HCT116 (cell line): ENCODE results near the gene ZBTB42. TPM values are rescaled to one million over a fixed set of nuclear protein-coding genes. Genes with fewer than 3 reads are reported as not detected.
A peak's percentile ranks its signal among the peaks of the same experiment; 100 is the strongest.

Experiments used
- ATAC-seq: fragments of 200-7000 bp; cut with Tn5 transposase; 2 replicates; pipeline ENCODE4 v1.9.1; 2020; ENCODE audit warnings: mild to moderate bottlenecking, moderate library complexity
- BruUV-seq: library from RNA; stranded (reverse); fragments of 400-500 nt; replicated peaks from 2 replicates; lab custom pipeline; 2021; lab: Mats Ljungman, UMichigan
- CTCF ChIA-PET: fragments of 300-600 bp; sonication (Branson Sonifier 250); formaldehyde crosslinking; loops from one replicate; lab custom pipeline; 2021; ENCODE audit warnings: antibody characterized with exemption; lab: Charles Lee
- POLR2A ChIA-PET: fragments of 300-600, 350-600 bp; sonication (Branson Sonifier 250); formaldehyde crosslinking; loops from one replicate; lab custom pipeline; 2021; ENCODE audit warnings: antibody characterized with exemption; lab: Charles Lee
- RAD21 ChIA-PET, 2 experiments: fragments of 300-600 bp; sonication (Branson Sonifier 250); formaldehyde crosslinking; loops; one replicate each; lab custom pipeline; 2023; ENCODE audit warnings: low total read pairs in 2 of 2; ENCODE audit not compliant: uncharacterized antibody in 2 of 2, unreplicated experiment in 2 of 2, low non-redundant PET in 1 of 2; lab: Charles Lee
- DNase-seq: peaks from one replicate; pipeline ENCODE4 v3.0.0-alpha.2; 2010; ENCODE audit warnings: low read depth, low spot score
- H2AFZ ChIP-seq: fragments of 200-600 bp; shearing (Covaris generic), sonication (generic); 2 replicates; pipeline ENCODE4 v1.6.1; 2017; ENCODE audit warnings: low read depth, mixed run types, mixed read lengths, antibody characterized with exemption, low read length; ENCODE audit not compliant: poor library complexity, severe bottlenecking
- H3K27ac ChIP-seq: 2 replicates; pipeline ENCODE4 v1.5.1; 2012; ENCODE audit warnings: low read depth, low read length
- H3K27me3 ChIP-seq: fragments of 200-600 bp; sonication (generic); 2 replicates; pipeline ENCODE4 v1.6.1; 2016; ENCODE audit warnings: mixed run types, low read length, mixed read lengths; ENCODE audit not compliant: insufficient read depth
- H3K36me3 ChIP-seq, 2 experiments: fragments of 200-500 bp in 1 of 2; fragments of 200-600 bp in 1 of 2; sonication (Bioruptor generic) in 1 of 2; sonication (generic) in 1 of 2; 2 replicates each; pipeline versions ENCODE4 v1.5.1 to v1.6.1; 2014 to 2016; ENCODE audit warnings: low read length in 2 of 2, inconsistent platforms in 1 of 2, mixed read lengths in 1 of 2, mixed run types in 1 of 2; ENCODE audit not compliant: insufficient read depth in 2 of 2, control insufficient read depth in 1 of 2
- H3K4me1 ChIP-seq, 2 experiments: fragments of 200-600 bp in 1 of 2; sonication (generic) in 1 of 2; 2 replicates each; pipeline versions ENCODE4 v1.5.1 to v1.6.1; 2012 to 2017; ENCODE audit warnings: low read length in 2 of 2, inconsistent platforms in 1 of 2, mild to moderate bottlenecking in 1 of 2, mixed read lengths in 1 of 2, mixed run types in 1 of 2, moderate library complexity in 1 of 2; ENCODE audit not compliant: insufficient read depth in 2 of 2, control insufficient read depth in 1 of 2
- H3K4me2 ChIP-seq: fragments of 200-600 bp; sonication (generic); 2 replicates; pipeline ENCODE4 v1.6.1; 2017; ENCODE audit warnings: mixed run types, low read length, mixed read lengths
- H3K4me3 ChIP-seq, 2 experiments: fragments of 200-600 bp in 1 of 2; sonication (generic) in 1 of 2; replicated peaks in 1 of 2; 2 replicates each; pipeline ENCODE4 v1.5.1; 2011 to 2016; ENCODE audit warnings: low read length in 2 of 2, control low read depth in 1 of 2, low read depth in 1 of 2, mild to moderate bottlenecking in 1 of 2, mixed read lengths in 1 of 2, mixed run types in 1 of 2
- H3K79me2 ChIP-seq: fragments of 200-600 bp; sonication (generic); 2 replicates; pipeline ENCODE4 v1.6.1; 2017; ENCODE audit warnings: mild to moderate bottlenecking, mixed run types, low read length, moderate library complexity, mixed read lengths; ENCODE audit not compliant: insufficient read depth
- H3K9ac ChIP-seq: fragments of 200-600 bp; sonication (generic); 2 replicates; pipeline ENCODE4 v1.6.1; 2016; ENCODE audit warnings: low read length, mixed read lengths
- H3K9me2 ChIP-seq: fragments of 200-600 bp; sonication (generic), shearing (Covaris generic); 2 replicates; pipeline ENCODE4 v1.6.1; 2017; ENCODE audit warnings: mixed run types, mild to moderate bottlenecking, moderate library complexity; ENCODE audit not compliant: insufficient read depth
- H3K9me3 ChIP-seq, 2 experiments: fragments of 200-500 bp in 1 of 2; fragments of 200-600 bp in 1 of 2; sonication (Bioruptor generic) in 1 of 2; sonication (generic) in 1 of 2; 2 replicates each; pipeline ENCODE4 v1.6.1; 2014 to 2017; ENCODE audit warnings: low read length in 2 of 2, mixed read lengths in 2 of 2, inconsistent platforms in 1 of 2, low read depth in 1 of 2, mild to moderate bottlenecking in 1 of 2, mixed run types in 1 of 2, moderate library complexity in 1 of 2; ENCODE audit not compliant: control insufficient read depth in 1 of 2, insufficient read depth in 1 of 2
- H4K20me1 ChIP-seq: fragments of 200-600 bp; sonication (generic), shearing (Covaris generic); 2 replicates; pipeline ENCODE4 v1.6.1; 2017; ENCODE audit warnings: mixed run types, mild to moderate bottlenecking, moderate library complexity; ENCODE audit not compliant: insufficient read depth
- ELF1 ChIP-seq: IDR thresholded peaks from 2 replicates; pipeline ENCODE4 v1.6.1; 2012; ENCODE audit warnings: low read depth, borderline replicate concordance
- EZH2 ChIP-seq: fragments of 200-600 bp; sonication (generic); IDR thresholded peaks from 2 replicates; pipeline ENCODE4 v1.6.1; 2017; ENCODE audit warnings: antibody characterized with exemption, mixed run types
- MAX ChIP-seq: IDR thresholded peaks from 2 replicates; pipeline ENCODE4 v1.6.1; 2012
- POLR2AphosphoS5 ChIP-seq: IDR thresholded peaks from 2 replicates; pipeline ENCODE4 v1.6.1; 2011; ENCODE audit warnings: mild to moderate bottlenecking, low read depth, low read length, moderate library complexity
- SIN3A ChIP-seq: IDR thresholded peaks from 2 replicates; pipeline ENCODE4 v1.6.1; 2012; ENCODE audit warnings: low read depth
- SP1 ChIP-seq: IDR thresholded peaks from 2 replicates; pipeline ENCODE4 v1.6.1; 2012; ENCODE audit warnings: low read depth
- intact Hi-C: fragments of 100-400 bp; cut with micrococcal nuclease; formaldehyde crosslinking; loops from 2 replicates; pipeline ENCODE4 v1.10.0; 2022
- total RNA-seq: library from RNA; stranded (reverse); gene quantifications from one replicate; pipeline ENCODE4 v1.2.1, GENCODE V29; 2021; ENCODE audit not compliant: unreplicated experiment

ZBTB42 gene
- total RNA-seq, 1 experiment from 2014 or later: 4.4 TPM

- ChIA-PET RAD21 (interaction anchor here in 1 of 2 experiments (0.8 kb wide), 1 partner anchor 17 kb away, joined by 3 read pairs; no protein-coding TSS in a partner anchor), POLR2A (interaction anchor here (0.8 to 1.4 kb wide), 10 partner anchors 13 to 221 kb away, joined by 3 to 7 read pairs (median 4); partner anchors contain the start of gene ZBTB42), CTCF (interaction anchor here (1.0 to 1.8 kb wide), 5 partner anchors 15 to 27 kb away, joined by 3 to 11 read pairs (median 5); partner anchors contain the start of gene ADSS1)
- no peaks in the 10 kb centered on the region for H3K27me3 ChIP-seq
- TSS peak; percentile 97 for BruUV-seq
- TF ChIP-seq ELF1: no peak
- TF ChIP-seq SIN3A: no peak
- TF ChIP-seq EZH2: no peak
- no peak for TF ChIP-seq SP1
- H3K9ac ChIP-seq: peak overlapping the region; percentile 68
- H4K20me1 ChIP-seq: no peaks in the 10 kb centered on the region
- ATAC-seq: no peak
- H3K9me3 ChIP-seq: no peaks in the 10 kb centered on the region
- peak overlapping the region; percentile 43 to 99 for H3K4me3 ChIP-seq
- H2AFZ ChIP-seq: no peak overlapping the region
- intact Hi-C loops: no loop called here
- H3K9me2 ChIP-seq: no peaks in the 10 kb centered on the region
- H3K36me3 ChIP-seq: peaks cover 12% of the 10 kb centered on the region in 2 experiments; a peak in 3 of 4 replicates
- H3K4me1 ChIP-seq: peaks cover 23 to 35% of the 10 kb centered on the region in 2 experiments
- peak overlapping the region; percentile 76 for H3K27ac ChIP-seq
- no peak for DNase-seq
- H3K79me2 ChIP-seq: peaks cover 38% of the 10 kb centered on the region
- H3K4me2 ChIP-seq: peak overlapping the region; percentile 81
Observed at GRCh38 chr14:104751539-104752422, 49.1 kb upstream of the ZBTB42 start.

- no peak for DNase-seq
Observed at GRCh38 chr14:104752423-104752734, 48.5 kb upstream of the ZBTB42 start.

More at GRCh38 chr14:104752423-104752734, 48.5 kb upstream of the ZBTB42 start:
- H3K9me3 ChIP-seq: no peaks in the 10 kb centered on the region
- H4K20me1 ChIP-seq: no peaks in the 10 kb centered on the region
- intact Hi-C loops: no loop called here
- peaks cover 44% of the 10 kb centered on the region for H3K79me2 ChIP-seq
- ChIA-PET POLR2A (interaction anchor here (0.8 to 1.4 kb wide), 10 partner anchors 13 to 221 kb away, joined by 3 to 7 read pairs (median 4); partner anchors contain the start of gene ZBTB42), CTCF (interaction anchor here (1.0 to 1.8 kb wide), 7 partner anchors 14 to 293 kb away, joined by 3 to 11 read pairs (median 5); partner anchors contain the start of gene ADSS1), RAD21 (interaction anchor here in 1 of 2 experiments (0.8 kb wide), 1 partner anchor 16 kb away, joined by 3 read pairs; no protein-coding TSS in a partner anchor)
- H3K9ac ChIP-seq: peak overlapping the region; percentile 68
- no peak for ATAC-seq
- H3K4me2 ChIP-seq: peak overlapping the region; percentile 81
- no peak overlapping the region for H2AFZ ChIP-seq
- H3K4me1 ChIP-seq: peaks cover 23 to 35% of the 10 kb centered on the region in 2 experiments
- H3K27me3 ChIP-seq: no peaks in the 10 kb centered on the region
- H3K4me3 ChIP-seq: peak overlapping the region; percentile 43 to 99
- H3K9me2 ChIP-seq: no peaks in the 10 kb centered on the region
- H3K36me3 ChIP-seq: peaks cover 14 to 18% of the 10 kb centered on the region in 2 experiments; a peak in 3 of 4 replicates
- TF ChIP-seq POLR2AphosphoS5: peak; percentile 28
- no peak for TF ChIP-seq MAX
- H3K27ac ChIP-seq: peak overlapping the region; percentile 76
- BruUV-seq: no TSS peak
